ENCODE measurements around the gene MB. TPM values are rescaled to one million over a fixed set of nuclear protein-coding genes. Genes with fewer than 3 reads are reported as not detected.

Gene MB
- total RNA-seq, 1 experiment from 2014 or later = 0.77 TPM

GRCh38 chr22:35558719-35559118, 58.4 kb downstream of the MB start:
- Mint-ChIP-seq H3K4me3 (ENCODE audit: unreplicated experiment) (no peak overlapping the region), H3K9me3 (ENCODE audit: unreplicated experiment) (no peaks in the 10 kb centered on the region), H3K27me3 (ENCODE audit: insufficient read depth, unreplicated experiment) (no peaks in the 10 kb centered on the region), H3K27ac (ENCODE audit: unreplicated experiment) (no peak overlapping the region), H3K4me1 (ENCODE audit: low read depth, unreplicated experiment) (peaks cover 13% of the 10 kb centered on the region), H3K36me3 (ENCODE audit: insufficient read depth, unreplicated experiment) (no peaks in the 10 kb centered on the region)
- TF ChIP-seq, protein P1, sequence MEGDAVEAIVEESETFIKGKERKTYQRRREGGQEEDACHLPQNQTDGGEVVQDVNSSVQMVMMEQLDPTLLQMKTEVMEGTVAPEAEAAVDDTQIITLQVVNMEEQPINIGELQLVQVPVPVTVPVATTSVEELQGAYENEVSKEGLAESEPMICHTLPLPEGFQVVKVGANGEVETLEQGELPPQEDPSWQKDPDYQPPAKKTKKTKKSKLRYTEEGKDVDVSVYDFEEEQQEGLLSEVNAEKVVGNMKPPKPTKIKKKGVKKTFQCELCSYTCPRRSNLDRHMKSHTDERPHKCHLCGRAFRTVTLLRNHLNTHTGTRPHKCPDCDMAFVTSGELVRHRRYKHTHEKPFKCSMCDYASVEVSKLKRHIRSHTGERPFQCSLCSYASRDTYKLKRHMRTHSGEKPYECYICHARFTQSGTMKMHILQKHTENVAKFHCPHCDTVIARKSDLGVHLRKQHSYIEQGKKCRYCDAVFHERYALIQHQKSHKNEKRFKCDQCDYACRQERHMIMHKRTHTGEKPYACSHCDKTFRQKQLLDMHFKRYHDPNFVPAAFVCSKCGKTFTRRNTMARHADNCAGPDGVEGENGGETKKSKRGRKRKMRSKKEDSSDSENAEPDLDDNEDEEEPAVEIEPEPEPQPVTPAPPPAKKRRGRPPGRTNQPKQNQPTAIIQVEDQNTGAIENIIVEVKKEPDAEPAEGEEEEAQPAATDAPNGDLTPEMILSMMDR (IDR thresholded peaks at IDR 0.05; ENCODE audit: insufficient read depth in 1 of 2, low read depth in 1 of 2, low read length in 1 of 2, severe bottlenecking in 1 of 2, unreplicated experiment in 1 of 2) = no peak
- ChIA-PET CTCF (no interaction called here), POLR2A (no interaction called here)
- no peak for DNase-seq
- no peak overlapping the region for H3K4me3 ChIP-seq (ENCODE audit: low read depth, low read length)
- no TSS peak for BruUV-seq (replicated peaks)
- peaks cover 11% of the 10 kb centered on the region for H3K4me1 ChIP-seq
- H3K36me3 ChIP-seq (ENCODE audit: control insufficient read depth, insufficient read depth, low read length) = no peaks in the 10 kb centered on the region
- no peaks in the 10 kb centered on the region; the same call in 1 of the 2 replicates for H3K27me3 ChIP-seq (replicated peaks; ENCODE audit: control insufficient read depth, insufficient read depth, low read length)
- H3K9me3 ChIP-seq = no peaks in the 10 kb centered on the region
- intact Hi-C loops (cut with micrococcal nuclease; ENCODE audit: unreplicated experiment) = no loop called here

DNA sequence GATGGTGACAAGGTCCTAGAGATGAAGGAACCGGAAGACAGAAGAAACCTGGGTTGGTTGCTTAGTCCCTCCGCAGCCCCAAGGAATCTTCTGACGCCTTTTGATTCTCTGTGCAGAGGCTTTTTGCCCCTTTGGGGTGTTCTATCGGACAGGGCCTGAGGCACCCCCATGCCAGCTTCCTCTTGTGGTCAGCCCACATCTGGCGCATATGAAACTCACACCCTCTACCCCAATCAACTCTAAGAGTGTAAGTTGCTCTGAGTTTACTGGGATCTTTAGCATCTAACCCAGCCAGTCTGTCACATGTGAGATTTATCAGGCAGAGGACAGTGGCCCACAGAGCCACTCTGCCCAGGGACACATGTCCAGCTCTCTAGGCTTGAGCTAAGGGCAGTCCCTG, 59.1 kb downstream of the MB start:
- BruUV-seq (replicated peaks) = no TSS peak
- H3K4me1 ChIP-seq = peaks cover 11% of the 10 kb centered on the region

More for the DNA sequence above, 59.1 kb downstream of the MB start:
- no peaks in the 10 kb centered on the region for H3K9me3 ChIP-seq
- Mint-ChIP-seq H3K4me1 (ENCODE audit: low read depth, unreplicated experiment) (peaks cover 13% of the 10 kb centered on the region), H3K36me3 (ENCODE audit: insufficient read depth, unreplicated experiment) (no peaks in the 10 kb centered on the region), H3K4me3 (ENCODE audit: unreplicated experiment) (no peak overlapping the region), H3K27ac (ENCODE audit: unreplicated experiment) (no peak overlapping the region), H3K27me3 (ENCODE audit: insufficient read depth, unreplicated experiment) (no peaks in the 10 kb centered on the region), H3K9me3 (ENCODE audit: unreplicated experiment) (no peaks in the 10 kb centered on the region)
- TF ChIP-seq, protein P1 (IDR thresholded peaks at IDR 0.05; ENCODE audit: insufficient read depth in 1 of 2, low read depth in 1 of 2, low read length in 1 of 2, severe bottlenecking in 1 of 2, unreplicated experiment in 1 of 2) = no peak
- CTCF ChIA-PET = no interaction called here
- DNase-seq = no peak
- H3K27me3 ChIP-seq (replicated peaks; ENCODE audit: control insufficient read depth, insufficient read depth, low read length) = no peaks in the 10 kb centered on the region; the same call in 1 of the 2 replicates
- no peaks in the 10 kb centered on the region for H3K36me3 ChIP-seq (ENCODE audit: control insufficient read depth, insufficient read depth, low read length)
- intact Hi-C loops (cut with micrococcal nuclease; ENCODE audit: unreplicated experiment) = no loop called here
- POLR2A ChIA-PET = no interaction called here
- H3K4me3 ChIP-seq (ENCODE audit: low read depth, low read length) = no peak overlapping the region

Other genes starting within 250 kb of the MB start
- gene HMOX1, start 236.2 kb downstream of the MB start, total RNA-seq (2022) = 68.3 and 93.0 TPM in 2 replicates
- 99.6 and 107 TPM in 2 replicates for gene MCM5, start 217.2 kb downstream of the MB start, total RNA-seq (2022)
- gene RASD2, start 76.5 kb downstream of the MB start, total RNA-seq (2022) = 0.09 TPM in 1 of 2 replicates, not detected in the other
- gene APOL6, start 31.1 kb upstream of the MB start, total RNA-seq (2022) = 10.0 and 13.9 TPM in 2 replicates
- gene APOL5, start 100.5 kb upstream of the MB start, total RNA-seq (2022) = not detected in 2 replicates

Measured in Caco-2 (cell line).